Measurements from ENCODE around the gene PCDH9.

DNA sequence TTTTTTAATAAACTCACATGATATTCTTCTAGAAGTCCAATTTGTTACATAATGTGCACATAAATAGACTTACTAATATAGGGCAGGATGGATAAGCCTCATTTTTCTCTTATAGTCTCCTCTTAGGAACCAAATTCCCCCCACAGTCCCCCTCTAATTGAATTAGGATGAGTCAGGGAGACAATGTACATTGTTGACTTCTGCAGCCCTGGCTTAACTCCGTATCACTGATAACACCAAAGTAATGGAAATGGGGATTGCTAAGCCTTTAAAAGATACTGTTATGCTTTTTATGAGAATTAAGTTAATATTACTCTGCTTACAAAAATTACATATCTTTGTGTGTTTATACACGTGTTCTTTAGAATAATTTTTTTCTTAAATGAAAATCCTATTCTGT, 5.1 kb upstream of the PCDH9 start:
- no peak for TF ChIP-seq POLR2AphosphoS5 (IDR thresholded peaks at IDR 0.05; ENCODE audit: low read depth, low read length)
- no peak for TF ChIP-seq REST (IDR thresholded peaks at IDR 0.05; ENCODE audit: insufficient read depth in 1 of 2, low read depth in 2 of 2, low read length in 2 of 2)
